A673 (cell line): ENCODE data around the gene RBM14. TPM values are rescaled to one million over a fixed set of nuclear protein-coding genes. Genes with fewer than 3 reads are reported as not detected.

Experiments
- BruUV-seq: library from RNA; stranded (reverse); fragments of 400-500 nt; replicated peaks from 2 replicates; lab custom pipeline; 2021; lab: Mats Ljungman, UMichigan
- CTCF ChIA-PET: fragments of 300-600 bp; sonication (Branson Sonifier 250); formaldehyde crosslinking; loops from one replicate; lab custom pipeline; 2022; ENCODE audit warnings: antibody characterized with exemption; lab: Charles Lee
- POLR2A ChIA-PET: fragments of 300-600 bp; sonication (Branson Sonifier 250); formaldehyde crosslinking; loops from one replicate; lab custom pipeline; 2022; ENCODE audit warnings: antibody characterized with exemption; ENCODE audit not compliant: low non-redundant PET; lab: Charles Lee
- DNase-seq: peaks from one replicate; pipeline ENCODE4 v3.0.0-alpha.2; 2015; ENCODE audit warnings: low spot score
- H3K27ac ChIP-seq: fragments of 200-600 bp; sonication (generic); 2 replicates; pipeline ENCODE4 v1.5.1; 2016; ENCODE audit warnings: mixed run types, low read depth, mild to moderate bottlenecking, mixed read lengths, antibody characterized with exemption, low read length; ENCODE audit not compliant: poor library complexity, severe bottlenecking
- H3K27me3 ChIP-seq: fragments of 200-600 bp; sonication (generic); replicated peaks from 2 replicates; pipeline ENCODE4 v1.6.1; 2017; ENCODE audit warnings: mixed run types, low read depth, mild to moderate bottlenecking, mixed read lengths, antibody characterized with exemption, low read length; ENCODE audit not compliant: insufficient read depth, poor library complexity
- H3K36me3 ChIP-seq: fragments of 200-600 bp; sonication (generic); 2 replicates; pipeline ENCODE4 v1.6.1; 2016; ENCODE audit warnings: mixed run types, mild to moderate bottlenecking, mixed read lengths, antibody characterized with exemption, low read length; ENCODE audit not compliant: insufficient read depth, poor library complexity, severe bottlenecking
- H3K4me1 ChIP-seq: fragments of 200-600 bp; sonication (generic); 2 replicates; pipeline ENCODE4 v1.6.1; 2017; ENCODE audit warnings: mixed run types, mild to moderate bottlenecking, mixed read lengths, antibody characterized with exemption, low read length; ENCODE audit not compliant: insufficient read depth, poor library complexity, severe bottlenecking
- H3K4me3 ChIP-seq: fragments of 200-600 bp; sonication (generic); 2 replicates; pipeline ENCODE4 v1.5.1; 2016; ENCODE audit warnings: low read depth, mixed run types, mild to moderate bottlenecking, mixed read lengths, low read length; ENCODE audit not compliant: poor library complexity, severe bottlenecking
- H3K9me3 ChIP-seq: fragments of 200-600 bp; sonication (generic); 2 replicates; pipeline ENCODE4 v1.6.1; 2016; ENCODE audit warnings: mixed run types, low read depth, mild to moderate bottlenecking, mixed read lengths, antibody characterized with exemption, low read length; ENCODE audit not compliant: poor library complexity, severe bottlenecking
- CTCF ChIP-seq: fragments of 300-800, 200-600 bp; sonication (generic); conservative IDR thresholded peaks from 2 replicates; pipeline ENCODE4 v1.5.1; 2017; ENCODE audit warnings: low read depth, mild to moderate bottlenecking, antibody characterized with exemption, low read length, moderate library complexity, mixed read lengths
- EZH2 ChIP-seq: fragments of 200-600 bp; sonication (generic); IDR thresholded peaks from 2 replicates; pipeline ENCODE4 v1.6.1; 2017; ENCODE audit warnings: borderline replicate concordance, low read depth, mild to moderate bottlenecking, mixed read lengths, antibody characterized with exemption, low read length; ENCODE audit not compliant: poor library complexity, severe bottlenecking
- intact Hi-C: fragments of 100-400 bp; cut with micrococcal nuclease; formaldehyde crosslinking; loops from one replicate; pipeline ENCODE4 v1.10.0; 2022; ENCODE audit not compliant: unreplicated experiment
- total RNA-seq: library from RNA; stranded (reverse); gene quantifications from 2 replicates; pipeline ENCODE4 v1.2.3, GENCODE V29; 2021

The RBM14 gene
- total RNA-seq, 1 experiment from 2014 or later, result 162 TPM

- no TSS peak for BruUV-seq
- Histone ChIP-seq H3K36me3 (peaks cover 94% of the 10 kb centered on the region), H3K4me1 (peaks cover 8% of the 10 kb centered on the region), H3K27me3 (no peaks in the 10 kb centered on the region), H3K4me3 (no peak overlapping the region), H3K9me3 (no peaks in the 10 kb centered on the region), H3K27ac (no peak overlapping the region)
- no peak for TF ChIP-seq CTCF
- TF ChIP-seq EZH2, result no peak
- ChIA-PET POLR2A (interaction anchor here (0.7 kb wide), 1 partner anchor 606 kb away, joined by 3 read pairs; no protein-coding TSS in a partner anchor), CTCF (no interaction called here)
- DNase-seq, result no peak
- intact Hi-C loops, result no loop called here
Measured at GRCh38 chr11:66625041-66625751, 8.8 kb downstream of the RBM14 start.

- Histone ChIP-seq H3K9me3 (no peaks in the 10 kb centered on the region), H3K4me1 (peaks cover 4% of the 10 kb centered on the region), H3K27me3 (no peaks in the 10 kb centered on the region), H3K27ac (no peak overlapping the region), H3K4me3 (no peak overlapping the region), H3K36me3 (peaks cover 98% of the 10 kb centered on the region)
- TF ChIP-seq CTCF (no peak), EZH2 (no peak)
- no peak for DNase-seq
- intact Hi-C loops, result no loop called here
- BruUV-seq, result no TSS peak
- ChIA-PET POLR2A (no interaction called here), CTCF (no interaction called here)
Measured at GRCh38 chr11:66625752-66626149, 9.3 kb downstream of the RBM14 start.

- BruUV-seq, result no TSS peak
Measured at GRCh38 chr11:66626382-66626781, 10.0 kb downstream of the RBM14 start.

More at GRCh38 chr11:66626382-66626781, 10.0 kb downstream of the RBM14 start:
- H3K4me1 ChIP-seq, result no peaks in the 10 kb centered on the region
- H3K36me3 ChIP-seq, result peaks cover 92% of the 10 kb centered on the region
- H3K9me3 ChIP-seq, result no peaks in the 10 kb centered on the region
- H3K4me3 ChIP-seq, result no peak overlapping the region
- POLR2A ChIA-PET, result no interaction called here
- intact Hi-C loops, result no loop called here
- DNase-seq, result no peak
- CTCF ChIA-PET, result no interaction called here
- TF ChIP-seq CTCF (no peak), EZH2 (no peak)
- no peaks in the 10 kb centered on the region for H3K27me3 ChIP-seq
- no peak overlapping the region for H3K27ac ChIP-seq
